Neutrophil (primary cell): Measurements from ENCODE around the gene PEAK1.

Source experiments
- H3K27ac ChIP-seq: fragments of 200-600 bp; sonication (generic); 2 replicates; pipeline ENCODE4 v1.5.1; 2016; ENCODE audit warnings: mild to moderate bottlenecking, moderate library complexity
- H3K27me3 ChIP-seq: fragments of 200-600 bp; sonication (generic); 2 replicates; pipeline ENCODE4 v1.6.0; 2016; ENCODE audit warnings: mild to moderate bottlenecking
- H3K36me3 ChIP-seq: fragments of 200-600 bp; sonication (generic); 2 replicates; pipeline ENCODE4 v1.5.1; 2017
- H3K4me1 ChIP-seq, 2 experiments: fragments of 200-600 bp in 1 of 2; sonication (generic) in 1 of 2; 1 replicate in 1 of 2; 2 replicates in 1 of 2; pipeline versions ENCODE4 v1.5.1 to v1.6.1; 2013 to 2016; ENCODE audit warnings: low read depth in 1 of 2, low read length in 1 of 2, mild to moderate bottlenecking in 1 of 2, moderate library complexity in 1 of 2; ENCODE audit not compliant: control insufficient read depth in 1 of 2, insufficient read depth in 1 of 2
- H3K4me3 ChIP-seq, 2 experiments: fragments of 200-600 bp in 1 of 2; sonication (generic) in 1 of 2; 1 replicate in 1 of 2; 2 replicates in 1 of 2; pipeline ENCODE4 v1.5.1; 2013 to 2016; ENCODE audit warnings: low read depth in 1 of 2, low read length in 1 of 2, mild to moderate bottlenecking in 1 of 2, moderate library complexity in 1 of 2
- H3K9me3 ChIP-seq: fragments of 200-600 bp; sonication (generic); 2 replicates; pipeline ENCODE4 v1.5.1; 2016
- CTCF ChIP-seq: fragments of 200-600 bp; sonication (generic); IDR thresholded peaks from 2 replicates; pipeline ENCODE4 v1.5.1; 2016; ENCODE audit warnings: antibody characterized with exemption

PEAK1 gene

DNA sequence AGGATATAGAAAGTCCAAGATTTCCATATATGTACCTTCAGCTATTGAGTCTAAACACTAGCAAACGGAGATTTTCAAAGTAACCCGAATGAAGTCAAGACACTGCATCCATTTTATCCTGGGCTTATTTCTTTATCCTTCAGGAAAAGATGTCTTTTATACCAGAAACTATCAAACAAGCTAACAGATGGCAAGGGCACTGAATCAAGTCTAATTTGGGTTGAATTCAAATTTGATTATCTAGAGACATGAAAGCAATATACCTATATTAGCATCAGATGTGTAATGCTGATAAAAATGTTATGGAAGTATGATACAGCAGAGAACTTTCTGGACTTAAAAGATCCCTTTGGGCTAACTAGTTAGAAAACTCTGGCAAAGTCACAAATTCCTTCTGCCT, 210.7 kb downstream of the PEAK1 start:
- no peaks in the 10 kb centered on the region for H3K9me3 ChIP-seq
- no peak overlapping the region for H3K27ac ChIP-seq
- no peak for TF ChIP-seq CTCF
- H3K4me1 ChIP-seq = no peaks in the 10 kb centered on the region
- H3K4me3 ChIP-seq = no peak overlapping the region
- H3K36me3 ChIP-seq = peaks cover 5% of the 10 kb centered on the region
- H3K27me3 ChIP-seq = no peaks in the 10 kb centered on the region

DNA sequence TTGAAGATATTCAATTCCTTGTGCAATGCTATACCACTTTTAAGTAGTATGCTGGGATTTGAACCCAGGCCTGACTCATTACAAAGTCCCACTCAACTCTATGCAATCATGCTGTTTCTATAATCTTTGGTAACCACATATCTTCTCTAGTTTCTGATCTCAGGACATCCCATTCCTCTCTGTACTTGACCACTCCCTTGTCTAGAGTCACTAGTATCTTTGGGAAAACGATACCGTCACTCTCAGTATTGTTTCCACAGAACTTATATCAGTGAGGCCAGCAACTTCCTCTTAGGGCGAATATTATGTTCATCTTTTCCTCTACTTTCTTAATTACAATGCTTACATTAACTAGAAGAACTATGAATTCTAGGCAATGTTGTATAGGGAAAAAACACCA, 211.7 kb downstream of the PEAK1 start:
- no peaks in the 10 kb centered on the region for H3K9me3 ChIP-seq
- no peaks in the 10 kb centered on the region for H3K36me3 ChIP-seq
- TF ChIP-seq CTCF = no peak
- no peaks in the 10 kb centered on the region for H3K4me1 ChIP-seq
- no peak overlapping the region for H3K4me3 ChIP-seq
- H3K27me3 ChIP-seq = no peaks in the 10 kb centered on the region
- H3K27ac ChIP-seq = no peak overlapping the region

GRCh38 chr15:77201665-77202064, 218.2 kb downstream of the PEAK1 start:
- no peaks in the 10 kb centered on the region for H3K4me1 ChIP-seq
- H3K27me3 ChIP-seq = no peaks in the 10 kb centered on the region
- H3K36me3 ChIP-seq = no peaks in the 10 kb centered on the region
- no peak overlapping the region for H3K4me3 ChIP-seq
- no peak for TF ChIP-seq CTCF
- no peaks in the 10 kb centered on the region for H3K9me3 ChIP-seq
- no peak overlapping the region for H3K27ac ChIP-seq

DNA sequence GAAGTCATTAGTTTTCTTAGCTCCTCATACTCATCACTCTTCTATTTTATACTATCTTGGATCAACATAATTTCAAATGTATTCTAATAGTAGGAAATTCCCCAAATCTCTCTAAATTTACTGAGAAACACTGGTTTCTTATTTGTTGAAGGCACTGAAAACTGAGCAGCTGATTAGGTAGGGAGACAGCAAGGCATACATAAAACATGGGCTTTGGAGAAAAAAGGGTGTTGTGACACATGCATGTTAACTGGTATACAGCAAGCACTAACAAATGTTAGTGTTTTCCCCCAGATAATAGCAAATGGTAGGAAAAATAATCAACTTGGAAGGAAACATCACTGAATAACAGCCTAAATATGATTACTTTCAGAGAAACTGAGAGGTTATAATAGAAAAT, 223.5 kb downstream of the PEAK1 start:
- TF ChIP-seq CTCF = no peak
- Histone ChIP-seq H3K36me3 (no peaks in the 10 kb centered on the region), H3K4me1 (no peaks in the 10 kb centered on the region), H3K27me3 (no peaks in the 10 kb centered on the region), H3K27ac (no peak overlapping the region), H3K4me3 (no peak overlapping the region), H3K9me3 (no peaks in the 10 kb centered on the region)

DNA sequence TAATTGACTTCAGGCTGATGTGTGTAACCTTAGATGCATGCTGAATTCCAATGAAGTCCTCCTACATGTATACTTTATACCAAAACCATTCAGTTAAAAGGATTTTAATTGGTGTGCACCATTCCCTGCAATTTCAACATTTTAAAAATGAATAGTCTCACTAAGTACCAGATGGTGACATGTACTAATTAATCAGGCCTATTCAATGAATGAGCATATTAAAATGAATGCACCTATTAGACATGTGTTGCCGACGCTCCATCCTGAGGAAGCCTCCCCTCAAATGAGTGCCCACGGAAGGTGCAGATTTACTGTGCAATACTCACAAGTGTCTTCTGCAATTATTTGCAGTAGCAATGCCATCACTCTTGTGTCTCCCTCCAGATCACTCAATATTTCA, 224.3 kb downstream of the PEAK1 start:
- no peak for TF ChIP-seq CTCF

GRCh38 chr15:77192451-77192850, 227.5 kb downstream of the PEAK1 start:
- Histone ChIP-seq H3K27me3 (no peaks in the 10 kb centered on the region), H3K4me1 (peaks cover 0 to 3% of the 10 kb centered on the region in 2 experiments), H3K9me3 (no peaks in the 10 kb centered on the region), H3K27ac (no peak overlapping the region), H3K36me3 (no peaks in the 10 kb centered on the region), H3K4me3 (no peak overlapping the region)
- TF ChIP-seq CTCF = no peak

More for the DNA sequence above, 224.3 kb downstream of the PEAK1 start:
- H3K36me3 ChIP-seq = no peaks in the 10 kb centered on the region
- H3K4me3 ChIP-seq = no peak overlapping the region
- no peaks in the 10 kb centered on the region for H3K9me3 ChIP-seq
- H3K27me3 ChIP-seq = no peaks in the 10 kb centered on the region
- H3K27ac ChIP-seq = no peak overlapping the region
- no peaks in the 10 kb centered on the region for H3K4me1 ChIP-seq
